ENCODE measurements around the gene CFAP92.
"Not testable (repeated sequence)": the region's sequence is repeated elsewhere in the genome, so short reads cannot be mapped to it uniquely, and the experiment has no call there.

CFAP92 gene

DNA sequence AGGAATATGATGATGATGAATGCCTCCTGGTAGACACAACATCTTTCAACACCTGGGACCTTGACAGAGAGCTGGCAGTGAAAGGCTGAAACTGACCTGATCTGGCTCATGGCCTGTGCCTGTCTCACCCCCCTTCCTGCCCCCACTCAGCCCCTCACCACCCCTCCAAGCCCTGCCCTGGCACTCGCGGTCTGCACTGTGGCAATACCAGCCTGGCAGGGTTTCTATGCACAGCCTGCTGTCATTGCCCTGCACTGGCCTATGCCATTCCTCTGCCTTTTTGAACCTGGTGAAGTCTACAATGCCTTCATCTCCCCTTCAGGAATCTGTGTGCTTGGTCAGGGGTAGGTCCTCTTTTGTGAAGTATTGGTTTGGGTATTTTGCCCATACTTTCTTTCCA lies 58.0 kb downstream of the CFAP92 start:
- DNase-seq, result no peak

DNA sequence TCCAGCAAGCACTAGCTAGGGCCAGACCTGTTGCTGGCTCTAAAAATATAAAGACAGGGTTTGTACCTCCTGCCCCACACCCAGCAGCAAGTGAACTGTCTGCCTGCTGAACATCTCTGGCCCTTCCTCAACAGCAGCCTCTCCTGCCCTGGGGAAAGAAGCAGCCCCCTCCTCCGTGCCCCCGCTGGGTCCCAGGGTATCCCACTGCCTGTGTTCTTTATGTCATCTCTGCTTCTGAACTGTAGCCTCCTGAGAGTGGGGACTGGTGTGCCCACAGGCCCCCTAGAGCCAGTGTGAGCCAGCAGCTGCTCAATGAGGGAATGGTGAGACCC lies 60.0 kb downstream of the CFAP92 start:
- no peak for DNase-seq

DNA sequence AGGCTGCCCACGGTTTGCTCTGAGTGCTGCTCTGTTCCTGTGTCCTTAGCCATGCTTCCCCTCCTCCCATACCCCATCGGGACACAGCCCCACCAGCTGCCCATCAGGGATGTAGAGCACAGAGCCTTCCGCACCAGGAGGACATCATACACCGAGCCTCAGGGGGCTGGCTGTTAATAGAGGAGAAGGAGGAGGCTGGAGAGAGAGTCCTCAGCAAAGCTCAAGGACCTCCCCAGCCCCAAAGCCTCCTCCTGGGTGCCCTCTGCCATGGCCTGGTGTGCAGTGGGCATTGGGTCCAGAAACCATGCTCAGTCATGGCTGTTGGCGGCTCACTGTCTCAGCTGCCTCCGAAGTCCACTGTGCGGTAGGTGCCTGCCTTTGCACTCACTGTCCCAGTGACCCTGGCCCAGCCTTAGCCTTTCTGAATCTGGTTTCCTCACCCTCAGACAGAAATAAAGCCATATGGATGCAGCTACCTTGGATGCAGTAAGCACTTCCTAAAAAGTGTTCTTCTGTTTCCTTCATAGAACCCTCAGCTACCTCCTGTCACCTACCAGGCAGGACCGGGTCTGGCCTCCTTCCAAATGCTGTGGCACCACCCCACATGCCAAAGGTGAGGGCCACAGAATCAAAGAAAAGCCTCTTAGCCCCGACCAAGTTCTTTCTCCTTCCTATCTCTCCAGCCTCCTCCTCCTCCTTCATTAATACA lies 60.5 kb downstream of the CFAP92 start:
- no peak for DNase-seq

DNA sequence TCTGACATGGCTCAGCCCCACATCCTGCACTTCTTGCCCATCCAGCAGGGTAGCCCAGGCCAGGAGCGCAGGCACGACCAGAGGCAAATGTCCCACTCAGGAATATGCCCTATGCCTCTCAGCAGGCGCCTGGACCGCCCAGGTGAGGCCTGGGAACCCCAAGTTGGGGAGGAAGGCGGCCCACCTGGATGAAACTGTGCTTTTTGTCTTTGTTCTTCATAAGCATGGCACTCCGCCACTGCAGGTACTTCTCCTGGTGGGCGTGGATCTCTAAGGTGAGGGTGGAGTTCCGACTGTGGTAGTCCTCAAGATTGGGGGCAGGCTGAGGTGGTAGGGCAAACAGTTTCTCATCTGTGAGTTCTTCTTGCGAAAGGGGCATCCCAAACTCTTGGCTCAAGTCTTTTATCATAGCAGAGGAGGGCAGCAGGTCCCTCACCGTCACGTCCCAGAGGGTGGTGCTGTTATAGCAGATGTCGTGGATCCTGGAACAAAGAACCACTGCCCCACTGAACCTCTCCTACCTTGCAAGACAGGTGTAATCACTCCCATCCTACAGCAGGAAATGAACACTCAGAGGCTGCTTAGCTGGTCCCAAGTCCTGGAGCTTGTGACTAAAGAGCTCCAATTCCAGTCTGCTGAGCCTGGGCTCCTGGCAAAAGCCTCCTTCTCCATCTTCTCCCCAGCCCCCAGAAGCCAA lies 61.2 kb downstream of the CFAP92 start:
- no peak for DNase-seq

DNA sequence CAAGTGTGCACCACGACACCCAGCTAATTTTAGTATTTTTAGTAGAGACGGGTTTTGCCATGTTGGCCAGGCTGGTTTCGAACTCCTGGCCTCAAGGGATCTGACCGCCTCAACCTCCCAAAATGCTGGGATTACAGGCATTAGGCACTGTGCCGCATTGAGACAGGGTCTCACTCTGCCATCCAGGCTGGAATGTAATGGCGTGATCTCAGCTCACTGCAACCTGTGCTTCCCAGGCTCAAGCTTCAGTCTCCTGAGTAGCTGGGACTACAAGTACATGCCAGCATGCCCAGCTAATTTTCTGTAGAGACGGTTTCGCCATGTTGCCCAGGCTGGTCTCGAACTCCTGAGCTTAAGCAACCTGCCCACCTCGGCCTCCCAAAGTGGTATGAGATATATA lies 62.8 kb downstream of the CFAP92 start:
- DNase-seq, result no peak

DNA sequence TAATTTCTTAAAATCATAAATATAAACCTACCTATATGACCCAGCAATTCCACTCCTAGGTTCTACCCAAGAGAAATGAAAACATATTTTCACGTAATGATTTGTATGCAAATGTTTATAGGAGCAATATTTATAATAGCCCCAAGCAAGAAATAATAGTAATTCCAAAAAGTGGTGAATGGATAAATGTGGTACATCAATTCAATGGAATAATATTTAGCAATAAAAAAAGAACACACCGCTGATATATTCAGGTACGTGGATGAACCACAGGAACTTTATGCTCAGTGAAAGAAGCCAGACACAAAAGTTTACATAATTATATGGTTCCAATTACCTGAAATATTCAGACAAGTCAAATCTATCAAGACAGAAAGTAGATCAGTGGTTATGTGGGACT lies 64.5 kb downstream of the CFAP92 start:
- DNase-seq, result no peak

DNA sequence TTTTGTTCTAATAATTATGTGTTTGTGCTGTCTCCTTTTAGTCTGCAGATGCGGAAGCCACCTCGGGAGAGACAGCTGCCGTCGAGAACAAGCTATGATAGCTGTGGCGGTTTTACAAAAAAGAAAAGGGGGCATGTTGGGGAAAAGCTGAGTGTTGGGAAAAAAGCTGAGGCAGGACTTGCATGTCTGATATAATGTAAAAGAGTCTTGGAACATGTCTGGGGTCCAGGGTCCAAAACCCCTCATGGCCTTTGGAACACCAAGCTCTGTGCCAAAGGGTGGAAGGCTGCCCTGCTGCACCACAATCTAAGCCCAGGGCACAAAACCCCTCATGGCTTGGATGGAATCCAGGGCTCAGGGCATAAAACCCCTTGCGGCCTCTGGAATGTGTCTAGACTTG lies 69.9 kb downstream of the CFAP92 start:
- not testable (repeated sequence) for DNase-seq

DNA sequence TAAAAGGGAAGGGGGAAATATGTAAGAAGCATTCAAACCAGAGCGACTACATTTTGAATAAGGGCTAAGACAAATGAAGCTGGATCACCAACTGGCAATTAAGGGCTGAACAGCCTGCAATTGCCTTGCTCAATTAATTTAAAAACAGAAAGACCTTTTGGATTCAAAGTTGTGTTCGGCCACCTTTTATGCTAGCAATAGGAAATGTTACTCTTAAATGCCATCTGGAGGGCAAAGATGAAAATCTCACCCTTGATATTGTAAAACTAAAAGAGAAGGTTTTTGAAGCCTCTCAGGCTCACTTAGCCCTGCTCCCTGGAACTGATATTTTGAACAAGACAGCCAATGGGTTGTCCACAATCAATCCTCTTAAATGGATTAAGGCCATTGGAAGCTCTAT lies 70.3 kb downstream of the CFAP92 start:
- DNase-seq, result no peak

DNA sequence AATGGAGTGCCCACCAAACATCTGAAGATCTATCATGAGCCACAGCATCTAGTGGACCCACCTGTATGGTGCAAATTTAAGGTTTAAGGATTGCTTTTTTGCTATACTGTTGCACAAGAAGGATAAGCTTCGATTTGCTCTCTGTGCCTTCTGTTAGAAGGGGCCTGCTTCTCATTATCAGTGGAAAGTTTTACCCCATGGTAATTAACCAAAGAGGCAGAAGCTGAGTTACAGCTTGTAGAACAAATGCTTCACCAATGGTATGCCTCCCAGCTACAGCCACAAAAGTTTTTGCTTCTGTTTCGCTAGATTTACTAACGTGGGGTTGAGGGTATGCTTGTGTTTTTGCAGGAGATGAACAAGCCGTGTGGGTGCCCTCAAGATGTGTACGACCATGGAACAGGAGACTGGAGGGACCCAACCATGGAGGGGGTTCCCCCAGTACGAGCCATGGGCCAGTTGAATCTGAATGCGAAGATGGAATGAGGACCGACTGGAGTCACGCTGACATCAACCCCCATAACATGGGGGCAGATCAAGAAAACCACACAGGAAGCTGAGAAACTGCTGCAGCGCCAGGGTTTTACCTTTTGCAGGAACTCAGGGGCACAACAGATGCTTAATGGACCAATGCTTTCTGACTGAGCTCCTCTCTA lies 70.9 kb downstream of the CFAP92 start:
- no peak for DNase-seq

DNA sequence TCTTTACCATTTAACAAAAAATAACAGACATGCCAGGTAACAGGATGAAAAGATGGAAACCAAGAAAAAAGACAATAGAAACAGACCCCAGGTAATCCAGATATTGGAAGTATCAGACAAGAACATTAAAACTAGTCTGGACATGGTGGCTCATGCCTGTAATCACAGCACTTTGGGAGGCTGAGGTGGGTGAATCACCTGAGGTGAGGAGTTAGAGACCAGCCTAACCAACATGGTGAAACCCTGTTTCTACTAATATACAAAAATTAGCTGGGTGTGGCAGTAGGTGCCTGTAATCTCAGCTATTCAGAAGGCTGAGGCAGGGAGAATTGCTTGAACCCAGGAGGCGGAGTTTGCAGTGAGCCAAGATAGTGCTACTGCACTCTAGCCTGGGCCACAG lies 73.9 kb downstream of the CFAP92 start:
- no peak for DNase-seq

DNA sequence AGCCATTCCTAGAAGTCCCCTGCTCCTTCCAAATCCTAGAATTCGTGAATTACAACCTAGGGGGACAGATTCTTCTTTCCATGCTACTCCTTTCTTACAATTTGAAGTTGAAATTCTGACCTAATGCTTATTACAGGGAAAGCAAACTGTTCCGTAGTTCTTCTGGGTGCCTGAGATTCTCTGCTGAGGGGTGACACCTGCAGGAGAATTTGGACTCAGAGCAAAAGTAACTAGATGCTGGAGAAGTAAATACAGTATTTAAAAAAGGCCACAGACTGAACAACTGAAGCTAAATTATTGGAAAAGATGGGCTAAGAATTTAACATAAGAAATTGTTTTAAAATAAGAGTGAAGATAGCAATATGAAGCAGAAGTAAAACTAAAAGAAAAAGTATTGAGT lies 76.6 kb downstream of the CFAP92 start:
- no peak for DNase-seq

DNA sequence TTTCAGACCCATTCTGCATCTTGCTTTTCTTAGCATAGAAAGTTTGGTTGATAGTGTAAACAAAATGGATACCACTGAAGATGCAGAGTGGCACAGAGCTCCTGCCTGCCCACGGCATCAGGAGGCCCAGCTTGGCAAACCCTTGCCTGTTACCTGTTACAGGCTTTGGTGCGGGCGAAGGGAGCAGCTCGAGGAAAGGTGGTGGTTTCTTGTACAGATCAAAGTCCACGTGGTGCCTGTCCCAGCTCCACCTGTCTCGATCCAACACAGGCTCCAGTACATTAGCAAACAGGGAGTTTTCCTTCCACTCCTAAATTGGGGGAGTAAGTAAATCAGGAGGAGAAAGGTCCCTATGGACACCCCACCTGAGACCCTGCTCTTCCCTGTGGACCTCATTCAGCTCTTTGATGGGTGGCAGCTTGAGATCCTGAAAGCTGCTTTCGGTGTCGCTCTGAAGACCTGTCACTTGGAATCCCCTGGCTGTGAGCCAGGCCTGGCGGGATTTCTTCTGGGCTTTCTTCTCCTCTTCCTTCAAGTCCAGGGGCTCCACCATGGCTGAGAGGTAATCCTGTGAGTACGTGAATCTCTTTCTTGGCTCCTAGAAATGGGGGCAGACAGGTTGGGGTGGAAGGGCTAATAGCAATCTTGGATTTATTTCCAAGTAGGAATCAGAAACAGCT lies 78.8 kb downstream of the CFAP92 start:
- DNase-seq, result no peak

DNA sequence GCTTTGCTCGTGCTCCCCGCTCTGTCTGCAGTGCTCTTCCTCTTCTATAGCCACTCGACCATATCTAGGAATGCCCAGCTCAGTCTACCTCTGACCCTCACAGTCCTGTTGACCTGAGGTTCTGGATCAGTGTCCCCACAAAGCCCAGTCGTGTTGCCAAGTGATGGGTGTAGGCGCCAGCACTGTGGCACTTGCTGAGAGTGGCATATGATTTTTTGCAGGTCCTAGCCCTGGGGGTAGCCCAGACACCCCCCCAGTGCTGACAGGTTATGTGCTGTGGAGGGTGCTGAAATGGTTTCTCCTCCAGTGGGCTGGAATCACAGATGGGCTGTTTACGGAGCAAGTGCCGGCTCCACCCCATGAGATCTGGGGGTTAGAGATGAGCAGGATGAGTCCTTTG lies 82.0 kb downstream of the CFAP92 start:
- no peak for DNase-seq

DNA sequence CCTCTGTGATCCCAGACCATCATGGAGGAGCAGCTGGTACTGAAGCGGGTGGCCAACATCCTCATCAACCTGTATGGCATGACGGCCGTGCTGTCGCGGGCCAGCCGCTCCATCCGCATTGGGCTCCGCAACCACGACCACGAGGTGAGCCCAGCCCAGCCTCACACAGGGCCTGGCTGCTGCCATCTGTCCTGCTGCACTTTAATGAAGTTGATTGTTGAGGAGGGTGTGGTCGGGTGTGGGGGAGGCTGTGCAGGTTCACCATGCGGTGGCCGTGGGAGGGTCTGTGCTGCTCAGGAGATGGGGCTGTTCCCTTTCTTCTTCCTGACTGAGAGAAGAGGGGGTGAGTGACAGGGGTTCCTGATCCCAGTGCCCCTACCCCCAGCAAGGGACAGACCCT lies 83.9 kb downstream of the CFAP92 start:
- no peak for DNase-seq

DNA sequence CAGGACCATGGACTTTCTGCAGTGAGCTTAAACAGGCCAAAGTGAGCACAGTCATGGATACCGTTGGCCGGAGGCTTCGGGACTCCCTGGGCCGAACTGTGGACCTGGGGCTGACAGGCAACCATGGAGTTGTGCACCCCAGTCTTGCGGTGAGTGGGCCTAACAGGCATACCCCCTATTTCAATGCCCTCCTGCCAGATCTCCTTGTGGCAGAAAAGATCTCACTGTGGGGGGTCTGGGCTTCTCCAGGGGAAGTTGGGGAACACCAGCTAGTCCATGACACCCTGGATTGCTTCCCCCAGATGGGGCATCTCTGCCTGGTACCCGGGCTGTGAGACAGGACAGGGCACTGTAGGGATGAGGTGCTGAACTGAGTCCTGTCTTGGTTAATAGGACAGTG lies 84.9 kb downstream of the CFAP92 start:
- no peak for DNase-seq

DNA sequence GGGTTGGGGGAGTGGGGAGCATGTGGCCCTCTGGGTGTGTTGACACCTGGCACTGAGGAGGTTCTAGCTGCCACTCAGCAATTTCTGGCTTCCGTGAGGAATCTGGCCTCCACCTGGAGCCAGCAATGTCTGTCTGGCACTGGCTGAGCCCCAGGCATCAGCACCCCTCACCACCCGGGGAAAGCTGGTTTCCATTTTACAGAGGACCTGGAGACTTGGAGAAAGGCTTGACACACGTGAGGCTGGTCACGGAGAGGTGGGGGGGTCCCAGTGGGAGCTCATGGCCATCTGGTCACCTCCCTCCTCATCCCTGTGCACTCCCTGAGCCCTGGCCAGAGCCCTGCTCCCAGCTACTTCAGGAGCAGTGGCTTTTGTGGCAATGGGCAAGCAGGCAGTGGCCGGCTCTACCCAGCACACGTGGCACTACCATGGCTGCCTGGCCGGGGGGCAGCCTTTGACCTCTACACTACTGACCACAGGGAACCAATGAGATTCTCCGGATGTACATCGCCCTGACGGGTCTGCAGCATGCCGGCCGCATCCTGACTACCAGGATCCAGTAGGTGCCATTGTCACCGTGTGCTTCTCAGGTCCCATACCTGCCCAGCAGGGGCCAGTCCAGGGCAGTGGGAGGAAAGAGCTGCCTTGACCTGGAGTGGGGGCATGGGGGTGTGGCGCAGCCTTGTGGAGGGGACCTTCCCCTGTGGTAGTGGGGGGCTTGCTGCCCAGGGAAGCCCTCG lies 86.0 kb downstream of the CFAP92 start:
- no peak for DNase-seq

DNA sequence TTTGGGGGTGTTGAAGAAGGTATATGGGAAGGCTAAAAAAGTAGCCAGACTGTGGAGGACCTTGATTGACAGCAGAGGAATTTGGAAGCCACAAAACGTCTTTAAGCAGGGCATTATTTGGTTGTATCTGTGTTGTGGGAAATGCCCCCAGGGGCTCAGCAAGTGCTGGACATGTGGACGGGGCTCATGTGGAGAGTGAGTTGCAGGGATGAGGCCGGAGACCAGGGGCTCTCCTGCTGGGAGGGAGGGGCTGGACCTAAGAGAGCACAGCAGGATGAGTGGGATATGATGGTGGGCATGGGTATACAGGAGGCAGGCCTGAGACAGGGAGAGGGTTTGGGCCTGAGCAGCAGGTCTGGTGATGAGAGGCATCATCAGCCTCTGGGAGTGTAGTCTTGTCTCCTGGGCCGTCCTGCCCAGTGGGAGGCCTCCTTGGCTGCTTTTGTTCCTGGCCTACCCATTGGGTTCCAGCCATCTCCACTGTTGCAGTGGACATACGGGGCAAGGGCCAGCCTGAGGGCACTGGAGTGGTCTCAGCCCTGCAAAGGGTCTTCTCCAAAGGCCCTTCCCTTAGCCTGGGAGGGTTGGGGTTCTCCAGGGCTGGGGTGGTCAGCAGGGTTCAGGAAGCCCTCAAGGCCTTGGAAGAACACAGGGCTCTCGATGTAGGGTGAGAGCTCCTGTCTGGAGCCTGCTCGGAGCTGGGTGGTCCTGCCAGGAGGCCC lies 86.9 kb downstream of the CFAP92 start:
- DNase-seq, result no peak

DNA sequence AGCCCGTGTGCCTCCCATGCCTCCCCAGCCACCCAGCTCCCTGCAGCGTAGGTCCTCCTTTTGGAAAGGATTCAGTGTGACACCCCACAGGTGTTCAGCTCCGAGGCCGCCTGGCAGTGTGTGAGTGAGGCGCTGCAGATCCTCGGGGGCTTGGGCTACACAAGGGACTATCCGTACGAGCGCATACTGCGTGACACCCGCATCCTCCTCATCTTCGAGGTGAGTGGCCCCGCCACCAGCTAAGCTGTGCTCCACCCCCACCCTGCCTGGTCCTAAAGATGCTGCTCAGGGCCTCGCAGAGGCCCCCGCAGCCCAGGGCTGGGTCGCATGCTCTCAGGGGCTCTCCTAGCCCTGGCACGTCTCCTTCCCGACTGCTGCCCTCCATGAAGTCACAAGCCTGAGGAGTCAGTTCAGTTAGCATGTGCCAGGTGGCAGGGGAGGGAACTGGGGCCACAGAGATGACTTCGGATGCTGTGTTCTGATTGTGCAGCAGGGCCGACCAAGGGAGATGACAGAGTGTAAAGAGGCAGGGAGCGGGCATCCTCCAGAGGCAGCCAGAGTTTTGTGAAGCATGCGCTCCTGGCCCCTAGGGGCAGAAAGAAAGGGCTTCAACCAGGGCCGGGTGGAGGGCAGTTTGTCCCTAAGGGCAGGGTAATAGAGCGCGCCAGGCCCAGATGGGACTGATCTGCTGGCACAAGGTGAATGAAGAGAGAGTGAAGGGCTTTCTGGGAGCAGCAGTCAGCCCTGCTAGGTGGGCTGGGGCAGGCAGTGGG lies 87.7 kb downstream of the CFAP92 start:
- DNase-seq, result no peak

DNA sequence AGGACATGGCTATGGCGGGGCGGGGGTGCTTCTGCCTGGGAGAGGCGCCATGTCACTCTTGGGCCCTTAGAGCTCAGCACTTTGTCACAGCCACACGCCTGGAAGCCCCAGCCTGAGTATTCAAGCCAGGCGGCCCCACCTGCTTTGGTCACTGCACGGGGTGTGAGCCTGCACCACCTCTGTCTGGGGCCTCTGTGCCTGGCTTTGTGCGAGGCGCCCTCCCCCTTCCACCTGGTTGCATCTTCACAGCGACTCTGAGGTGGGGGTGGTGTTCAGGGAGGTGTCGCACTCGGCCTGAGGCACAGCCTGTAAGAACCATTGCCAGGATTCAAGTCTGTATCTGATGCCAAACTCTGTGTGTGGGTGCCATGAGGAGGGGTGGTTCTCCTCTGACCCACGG lies 90.4 kb downstream of the CFAP92 start:
- no peak for DNase-seq

DNA sequence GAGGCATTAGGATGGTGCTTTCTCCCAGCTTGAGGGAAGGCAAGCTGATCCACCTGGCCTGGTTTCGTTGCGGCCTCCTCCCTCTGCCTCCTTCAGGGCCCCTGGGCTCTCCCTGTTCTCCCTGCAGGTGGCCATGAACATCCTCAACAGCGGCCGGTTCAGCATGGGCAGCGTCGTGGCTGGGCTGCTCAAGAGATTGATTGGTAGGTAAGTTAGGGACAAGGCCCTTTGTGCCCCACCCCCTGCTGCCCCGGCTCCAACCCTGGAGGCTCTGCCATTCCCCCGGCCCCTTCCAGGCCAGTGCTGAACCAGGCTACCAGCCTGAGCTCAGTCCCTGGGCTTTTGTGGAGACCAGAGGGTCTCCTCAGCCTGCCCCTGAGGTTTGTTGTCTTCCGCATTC lies 91.5 kb downstream of the CFAP92 start:
- DNase-seq, result no peak

DNA sequence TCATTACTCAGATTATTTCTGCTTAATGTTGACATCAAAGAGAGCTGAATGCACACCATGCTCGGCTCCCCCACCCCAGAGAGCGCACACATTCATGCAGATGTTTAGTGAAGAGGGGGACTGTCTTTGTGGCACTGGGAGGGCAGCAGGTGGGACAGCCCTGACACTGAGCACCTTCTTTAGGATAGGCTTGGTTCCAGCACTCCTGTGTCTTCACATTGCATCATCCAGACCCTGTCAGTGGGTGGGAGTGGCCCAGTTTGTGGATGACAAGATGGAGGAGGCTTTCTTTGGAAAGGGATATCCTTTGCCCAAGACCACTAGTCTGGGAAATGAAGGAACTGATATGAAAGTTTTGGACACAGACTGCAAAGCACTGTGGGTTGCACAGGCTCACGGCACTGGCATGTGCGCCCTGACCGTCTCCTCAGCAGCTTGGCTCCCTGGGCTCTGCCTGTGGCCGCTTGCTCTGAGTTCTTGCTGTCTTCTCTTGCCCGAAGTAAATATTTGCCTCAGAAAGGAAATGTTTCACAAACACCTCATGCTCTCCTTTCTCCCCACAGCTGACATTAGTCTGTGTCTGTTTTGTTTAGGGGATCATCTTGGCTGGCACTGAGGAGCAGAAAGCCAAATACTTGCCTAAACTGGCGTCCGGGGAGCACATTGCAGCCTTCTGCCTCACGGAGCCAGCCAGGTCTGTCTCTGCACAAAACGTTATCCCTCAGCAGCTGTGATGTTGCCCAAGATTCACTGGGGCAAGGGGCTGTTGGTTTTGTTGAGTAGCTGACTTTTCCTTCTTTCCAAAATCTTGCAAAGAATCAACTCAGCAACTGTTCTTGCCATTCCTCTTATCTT lies 97.8 kb downstream of the CFAP92 start:
- DNase-seq, result no peak
